RWPE1 (cell line): Measurements from ENCODE around the gene TNFRSF18.

ENCODE experiments used
- CTCF ChIA-PET: fragments of 350-600 bp; sonication (Branson Sonifier 250); formaldehyde crosslinking; extraction: SDS; loops from one replicate; lab custom pipeline; 2021; lab: Yijun Ruan, JAX
- POLR2A ChIA-PET: fragments of 400-600 bp; formaldehyde crosslinking; extraction: SDS; loops from one replicate; lab custom pipeline; 2020; ENCODE audit warnings: antibody characterized with exemption; ENCODE audit not compliant: low non-redundant PET; lab: Yijun Ruan, JAX
- DNase-seq: peaks from one replicate; pipeline ENCODE4 v3.0.0; 2012; ENCODE audit warnings: low spot score
- H3K27ac ChIP-seq: fragments of 450-650 bp; 2 replicates; pipeline ENCODE4 v1.5.1; 2017
- CTCF ChIP-seq: fragments of 450-650 bp; conservative IDR thresholded peaks from 2 replicates; pipeline ENCODE4 v1.5.1; 2017; ENCODE audit warnings: low read depth, mild to moderate bottlenecking

TNFRSF18 gene

GRCh38 chr1:1233567-1233892 is 27.1 kb upstream of the TNFRSF18 start:
- ChIA-PET CTCF (no interaction called here), POLR2A (no interaction called here)
- H3K27ac ChIP-seq, result peak overlapping the region; percentile 81
- no peak for TF ChIP-seq CTCF
- DNase-seq, result no peak

- CTCF ChIA-PET, result no interaction called here
- DNase-seq, result no peak
- H3K27ac ChIP-seq, result peak overlapping the region; percentile 81
- no peak for TF ChIP-seq CTCF
- POLR2A ChIA-PET, result no interaction called here
Measured at GRCh38 chr1:1232796-1233566, 26.6 kb upstream of the TNFRSF18 start.

- TF ChIP-seq CTCF, result no peak
- POLR2A ChIA-PET, result no interaction called here
- peak within 1 kb of the TSS; percentile 81 for H3K27ac ChIP-seq
- CTCF ChIA-PET, result no interaction called here
- no peak for DNase-seq
Measured at GRCh38 chr1:1232208-1232795, 25.9 kb upstream of the TNFRSF18 start, which contains the start of gene B3GALT6. Gene B3GALT6, plus strand, starts transcription at chr1:1232237. Its CDS starts 42 bp downstream, at chr1:1232279.

GRCh38 chr1:1231400-1232207 is 25.2 kb upstream of the TNFRSF18 start, which contains the start of gene SDF4:
Gene SDF4, minus strand, starts transcription at chr1:1232001. Its CDS starts 3,229 bp downstream, at chr1:1228772.
- peak; percentile 99 for DNase-seq
- CTCF ChIA-PET, result interaction anchor here (0.5 to 2.2 kb wide), 5 partner anchors 16 to 127 kb away, joined by 3 to 14 read pairs (median 4); no protein-coding TSS in a partner anchor
- POLR2A ChIA-PET, result interaction anchor here (0.7 kb wide), 1 partner anchor 40 kb away, joined by 3 read pairs; no protein-coding TSS in a partner anchor
- no peak for TF ChIP-seq CTCF
- peak within 1 kb of the TSS; percentile 81 for H3K27ac ChIP-seq

- no peak for TF ChIP-seq CTCF
- H3K27ac ChIP-seq, result peak overlapping the region; percentile 81
- POLR2A ChIA-PET, result interaction anchor here (0.7 kb wide), 1 partner anchor 41 kb away, joined by 3 read pairs; no protein-coding TSS in a partner anchor
- CTCF ChIA-PET, result interaction anchor here (0.5 to 2.2 kb wide), 5 partner anchors 15 to 126 kb away, joined by 3 to 14 read pairs (median 4); no protein-coding TSS in a partner anchor
- no peak for DNase-seq
Measured at GRCh38 chr1:1230656-1231399, 24.4 kb upstream of the TNFRSF18 start.
